Astrocyte (in vitro differentiated cells and primary cell): ENCODE results near the gene LRIG1. TPM values are rescaled to one million over a fixed set of nuclear protein-coding genes. Genes with fewer than 3 reads are reported as not detected.

Source experiments
- DNase-seq: peaks from one replicate; pipeline ENCODE4 v3.0.0-alpha.2; 2010; ENCODE audit warnings: low read depth
- FAIRE-seq: peaks from 2 replicates; lab custom pipeline; 2011; peaks lifted over from hg19 to GRCh38; lab: Jason Lieb, UNC
- H2AFZ ChIP-seq: 2 replicates; pipeline ENCODE4 v1.6.0; 2012; ENCODE audit warnings: low read depth, low read length, inconsistent platforms
- H3K27ac ChIP-seq: 2 replicates; pipeline ENCODE4 v1.5.1; 2011; ENCODE audit warnings: low read depth, low read length, inconsistent platforms
- H3K27me3 ChIP-seq: 2 replicates; pipeline ENCODE4 v1.6.0; 2011; ENCODE audit warnings: low read length, inconsistent platforms; ENCODE audit not compliant: insufficient read depth
- H3K36me3 ChIP-seq: 2 replicates; pipeline ENCODE4 v1.5.1; 2011; ENCODE audit warnings: low read length, inconsistent platforms; ENCODE audit not compliant: insufficient read depth
- H3K4me1 ChIP-seq: 2 replicates; pipeline ENCODE4 v1.5.1; 2011; ENCODE audit warnings: low read length, inconsistent platforms; ENCODE audit not compliant: insufficient read depth
- H3K4me2 ChIP-seq: 2 replicates; pipeline ENCODE4 v1.6.0; 2012; ENCODE audit warnings: low read length, inconsistent platforms
- H3K4me3 ChIP-seq: 2 replicates; pipeline ENCODE4 v1.5.1; 2011; ENCODE audit warnings: low read depth, mild to moderate bottlenecking, low read length, inconsistent platforms; ENCODE audit not compliant: insufficient read depth
- H3K79me2 ChIP-seq: 2 replicates; pipeline ENCODE4 v1.6.0; 2012; ENCODE audit warnings: mild to moderate bottlenecking, low read length, inconsistent platforms; ENCODE audit not compliant: insufficient read depth
- H3K9ac ChIP-seq: 2 replicates; pipeline ENCODE4 v1.6.0; 2012; ENCODE audit warnings: mild to moderate bottlenecking, low read length, inconsistent platforms
- H3K9me3 ChIP-seq: 2 replicates; pipeline ENCODE4 v1.5.1; 2012; ENCODE audit warnings: low read depth, mild to moderate bottlenecking, low read length, inconsistent platforms; ENCODE audit not compliant: insufficient read depth
- H4K20me1 ChIP-seq: 2 replicates; pipeline ENCODE4 v1.6.0; 2012; ENCODE audit warnings: low read length, inconsistent platforms; ENCODE audit not compliant: insufficient read depth
- H3K27ac Mint-ChIP-seq: one replicate; pipeline ENCODE4 v1.8.0; 2021; ENCODE audit warnings: mild to moderate bottlenecking, mixed read lengths; ENCODE audit not compliant: unreplicated experiment
- H3K27me3 Mint-ChIP-seq: one replicate; pipeline ENCODE4 v1.8.0; 2021; ENCODE audit warnings: low read depth, mixed read lengths; ENCODE audit not compliant: unreplicated experiment
- H3K36me3 Mint-ChIP-seq: one replicate; pipeline ENCODE4 v1.8.0; 2021; ENCODE audit warnings: low read depth, mixed read lengths; ENCODE audit not compliant: unreplicated experiment
- H3K4me1 Mint-ChIP-seq: one replicate; pipeline ENCODE4 v1.8.0; 2021; ENCODE audit warnings: low read depth, mixed read lengths; ENCODE audit not compliant: unreplicated experiment
- H3K4me3 Mint-ChIP-seq: one replicate; pipeline ENCODE4 v1.8.0; 2021; ENCODE audit warnings: mild to moderate bottlenecking, moderate library complexity, mixed read lengths; ENCODE audit not compliant: unreplicated experiment
- H3K9me3 Mint-ChIP-seq: one replicate; pipeline ENCODE4 v1.8.0; 2021; ENCODE audit warnings: mild to moderate bottlenecking, mixed read lengths; ENCODE audit not compliant: unreplicated experiment
- EZH2 ChIP-seq: IDR thresholded peaks from 2 replicates; pipeline ENCODE4 v1.6.1; 2012; ENCODE audit warnings: mild to moderate bottlenecking, low read length, inconsistent platforms; ENCODE audit not compliant: insufficient read depth
- total RNA-seq: library from RNA; stranded (reverse); gene quantifications from 2 replicates; pipeline ENCODE4 v1.2.1, GENCODE V29; 2021
- TF ChIP-seq, protein P1 (sequence below): IDR thresholded peaks from 2 replicates; pipeline ENCODE4 v1.5.1; 2011; ENCODE audit warnings: low read depth, mild to moderate bottlenecking, inconsistent platforms, low read length, moderate library complexity; ENCODE audit not compliant: insufficient read depth

Gene LRIG1
- total RNA-seq, 1 donor from 2014 or later: 39.7 TPM

- Histone ChIP-seq H3K9me3 (no peaks in the 10 kb centered on the region), H3K27me3 (no peaks in the 10 kb centered on the region), H3K79me2 (peaks cover 39% of the 10 kb centered on the region), H3K9ac (no peak overlapping the region), H3K4me1 (peaks cover 41% of the 10 kb centered on the region), H3K4me3 (no peak overlapping the region), H4K20me1 (no peaks in the 10 kb centered on the region), H3K27ac (no peak overlapping the region), H3K4me2 (no peak overlapping the region), H2AFZ (no peak overlapping the region), H3K36me3 (no peaks in the 10 kb centered on the region)
- no peak for DNase-seq
- TF ChIP-seq EZH2: no peak
- TF ChIP-seq, protein P1, sequence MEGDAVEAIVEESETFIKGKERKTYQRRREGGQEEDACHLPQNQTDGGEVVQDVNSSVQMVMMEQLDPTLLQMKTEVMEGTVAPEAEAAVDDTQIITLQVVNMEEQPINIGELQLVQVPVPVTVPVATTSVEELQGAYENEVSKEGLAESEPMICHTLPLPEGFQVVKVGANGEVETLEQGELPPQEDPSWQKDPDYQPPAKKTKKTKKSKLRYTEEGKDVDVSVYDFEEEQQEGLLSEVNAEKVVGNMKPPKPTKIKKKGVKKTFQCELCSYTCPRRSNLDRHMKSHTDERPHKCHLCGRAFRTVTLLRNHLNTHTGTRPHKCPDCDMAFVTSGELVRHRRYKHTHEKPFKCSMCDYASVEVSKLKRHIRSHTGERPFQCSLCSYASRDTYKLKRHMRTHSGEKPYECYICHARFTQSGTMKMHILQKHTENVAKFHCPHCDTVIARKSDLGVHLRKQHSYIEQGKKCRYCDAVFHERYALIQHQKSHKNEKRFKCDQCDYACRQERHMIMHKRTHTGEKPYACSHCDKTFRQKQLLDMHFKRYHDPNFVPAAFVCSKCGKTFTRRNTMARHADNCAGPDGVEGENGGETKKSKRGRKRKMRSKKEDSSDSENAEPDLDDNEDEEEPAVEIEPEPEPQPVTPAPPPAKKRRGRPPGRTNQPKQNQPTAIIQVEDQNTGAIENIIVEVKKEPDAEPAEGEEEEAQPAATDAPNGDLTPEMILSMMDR: no peak
- Mint-ChIP-seq H3K27ac (peak overlapping the region; percentile 37), H3K36me3 (peaks cover 20% of the 10 kb centered on the region), H3K4me1 (peaks cover 62% of the 10 kb centered on the region), H3K27me3 (no peaks in the 10 kb centered on the region), H3K9me3 (no peaks in the 10 kb centered on the region), H3K4me3 (no peak overlapping the region)
- no peak for FAIRE-seq
Observed at GRCh38 chr3:66432767-66433521, 67.9 kb downstream of the LRIG1 start.

DNA sequence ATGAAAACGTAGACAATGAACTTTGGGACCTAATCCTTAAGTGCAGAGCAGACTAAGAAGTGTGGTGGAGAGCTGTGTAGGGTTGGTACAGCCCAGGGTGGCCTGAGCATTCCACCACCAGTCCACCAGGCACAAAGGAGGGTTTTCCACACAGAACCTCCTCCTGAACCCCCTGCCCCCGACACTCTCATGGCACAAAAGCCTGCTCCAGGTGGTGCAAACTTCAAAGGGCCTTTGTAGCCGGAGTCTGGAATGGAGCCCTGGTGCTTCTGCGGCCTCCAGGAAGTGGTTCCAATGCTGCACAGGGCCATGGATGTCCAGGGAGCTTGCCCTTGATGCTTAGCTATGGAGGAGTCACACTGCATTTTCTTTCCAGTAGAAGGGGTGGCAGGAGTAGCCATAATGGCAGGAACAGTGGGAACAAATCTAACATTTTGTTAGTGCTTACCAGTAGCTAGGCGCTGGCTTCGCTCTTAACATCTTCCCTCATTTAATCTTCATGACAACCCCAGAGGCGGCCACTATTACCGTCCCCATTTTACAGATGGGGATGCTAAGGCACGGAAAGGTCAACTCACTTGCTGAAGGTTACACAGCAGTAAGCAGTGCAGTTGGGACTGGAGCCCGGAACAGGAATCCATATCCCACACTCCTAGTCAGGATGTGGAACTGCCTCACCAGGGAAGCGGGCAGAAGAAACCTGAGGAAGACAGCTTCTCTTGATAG is 68.6 kb downstream of the LRIG1 start:
- TF ChIP-seq EZH2: no peak
- TF ChIP-seq, protein P1: no peak
- Histone ChIP-seq H3K4me2 (peak overlapping the region; percentile 30), H3K36me3 (no peaks in the 10 kb centered on the region), H3K27ac (peak overlapping the region; percentile 49), H3K9ac (peak overlapping the region; percentile 1), H3K4me1 (peaks cover 47% of the 10 kb centered on the region), H3K27me3 (no peaks in the 10 kb centered on the region), H3K9me3 (no peaks in the 10 kb centered on the region), H3K79me2 (peaks cover 45% of the 10 kb centered on the region), H2AFZ (no peak overlapping the region), H4K20me1 (no peaks in the 10 kb centered on the region), H3K4me3 (peak overlapping the region; percentile 6)
- FAIRE-seq (no peak), DNase-seq (no peak)
- Mint-ChIP-seq H3K27me3 (no peaks in the 10 kb centered on the region), H3K4me3 (no peak overlapping the region), H3K4me1 (peaks cover 65% of the 10 kb centered on the region), H3K27ac (peak overlapping the region; percentile 34), H3K9me3 (no peaks in the 10 kb centered on the region), H3K36me3 (peaks cover 20% of the 10 kb centered on the region)
